Fibroblast of skin of back (primary cell): ENCODE measurements around the gene COL6A3.
"Not testable (repeated sequence)": the region's sequence is repeated elsewhere in the genome, so short reads cannot be mapped to it uniquely, and the experiment has no call there.

Experiments
- DNase-seq: peaks from one replicate; pipeline ENCODE4 v3.0.0-alpha.2; 2013

COL6A3 gene

GRCh38 chr2:237378650-237379049 lies 35.3 kb downstream of the COL6A3 start:
- DNase-seq: no peak

- DNase-seq: no peak
These were observed 39.5 kb downstream of the COL6A3 start for GRCh38 chr2:237374284-237375060.

- no peak for DNase-seq
These were observed 42.1 kb downstream of the COL6A3 start for GRCh38 chr2:237371856-237372255.

GRCh38 chr2:237365671-237366070 lies 48.3 kb downstream of the COL6A3 start:
- no peak for DNase-seq

- DNase-seq: no peak
These were observed 49.3 kb downstream of the COL6A3 start for GRCh38 chr2:237364655-237365054.

GRCh38 chr2:237361194-237362004 lies 52.6 kb downstream of the COL6A3 start:
- DNase-seq: no peak

- no peak for DNase-seq
These were observed 53.8 kb downstream of the COL6A3 start for GRCh38 chr2:237359894-237360780.

GRCh38 chr2:237359518-237359840 lies 54.5 kb downstream of the COL6A3 start:
- DNase-seq: no peak

GRCh38 chr2:237358721-237359517 lies 55.0 kb downstream of the COL6A3 start:
- DNase-seq: no peak

- DNase-seq: no peak
These were observed 58.3 kb downstream of the COL6A3 start for GRCh38 chr2:237355701-237356100.

- DNase-seq: peak; percentile 59
These were observed 59.1 kb downstream of the COL6A3 start for GRCh38 chr2:237354892-237355291.

GRCh38 chr2:237354172-237354571 lies 59.8 kb downstream of the COL6A3 start:
- DNase-seq: not testable (repeated sequence)

GRCh38 chr2:237353215-237353614 lies 60.7 kb downstream of the COL6A3 start:
- DNase-seq: no peak

- no peak for DNase-seq
These were observed 61.6 kb downstream of the COL6A3 start for GRCh38 chr2:237352279-237352845.

- no peak for DNase-seq
These were observed 62.2 kb downstream of the COL6A3 start for GRCh38 chr2:237351796-237352195.

- DNase-seq: no peak
These were observed 62.9 kb downstream of the COL6A3 start for GRCh38 chr2:237351046-237351445.

- no peak for DNase-seq
These were observed 63.4 kb downstream of the COL6A3 start for GRCh38 chr2:237350597-237350996.

GRCh38 chr2:237350070-237350469 lies 63.9 kb downstream of the COL6A3 start:
- DNase-seq: no peak

- DNase-seq: no peak
These were observed 65.6 kb downstream of the COL6A3 start for GRCh38 chr2:237348281-237348865.

- DNase-seq: peak; percentile 66
These were observed 67.9 kb downstream of the COL6A3 start for GRCh38 chr2:237345891-237346640.

- no peak for DNase-seq
These were observed 68.6 kb downstream of the COL6A3 start for GRCh38 chr2:237345411-237345810.
